ENCODE data around the gene TBC1D22A.

Gene TBC1D22A

GRCh38 chr22:47015589-47016178, 253.2 kb downstream of the TBC1D22A start:
- TF ChIP-seq, protein P1, sequence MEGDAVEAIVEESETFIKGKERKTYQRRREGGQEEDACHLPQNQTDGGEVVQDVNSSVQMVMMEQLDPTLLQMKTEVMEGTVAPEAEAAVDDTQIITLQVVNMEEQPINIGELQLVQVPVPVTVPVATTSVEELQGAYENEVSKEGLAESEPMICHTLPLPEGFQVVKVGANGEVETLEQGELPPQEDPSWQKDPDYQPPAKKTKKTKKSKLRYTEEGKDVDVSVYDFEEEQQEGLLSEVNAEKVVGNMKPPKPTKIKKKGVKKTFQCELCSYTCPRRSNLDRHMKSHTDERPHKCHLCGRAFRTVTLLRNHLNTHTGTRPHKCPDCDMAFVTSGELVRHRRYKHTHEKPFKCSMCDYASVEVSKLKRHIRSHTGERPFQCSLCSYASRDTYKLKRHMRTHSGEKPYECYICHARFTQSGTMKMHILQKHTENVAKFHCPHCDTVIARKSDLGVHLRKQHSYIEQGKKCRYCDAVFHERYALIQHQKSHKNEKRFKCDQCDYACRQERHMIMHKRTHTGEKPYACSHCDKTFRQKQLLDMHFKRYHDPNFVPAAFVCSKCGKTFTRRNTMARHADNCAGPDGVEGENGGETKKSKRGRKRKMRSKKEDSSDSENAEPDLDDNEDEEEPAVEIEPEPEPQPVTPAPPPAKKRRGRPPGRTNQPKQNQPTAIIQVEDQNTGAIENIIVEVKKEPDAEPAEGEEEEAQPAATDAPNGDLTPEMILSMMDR (IDR thresholded peaks at IDR 0.05; ENCODE audit: low read depth, low read length) = no peak
- no peak overlapping the region for H3K4me3 ChIP-seq (ENCODE audit: low read depth, low read length)

- TF ChIP-seq, protein P1 (IDR thresholded peaks at IDR 0.05; ENCODE audit: low read depth, low read length) = no peak
- no peak overlapping the region for H3K4me3 ChIP-seq (ENCODE audit: low read depth, low read length)
These were observed 254.2 kb downstream of the TBC1D22A start for GRCh38 chr22:47016631-47017030.

DNA sequence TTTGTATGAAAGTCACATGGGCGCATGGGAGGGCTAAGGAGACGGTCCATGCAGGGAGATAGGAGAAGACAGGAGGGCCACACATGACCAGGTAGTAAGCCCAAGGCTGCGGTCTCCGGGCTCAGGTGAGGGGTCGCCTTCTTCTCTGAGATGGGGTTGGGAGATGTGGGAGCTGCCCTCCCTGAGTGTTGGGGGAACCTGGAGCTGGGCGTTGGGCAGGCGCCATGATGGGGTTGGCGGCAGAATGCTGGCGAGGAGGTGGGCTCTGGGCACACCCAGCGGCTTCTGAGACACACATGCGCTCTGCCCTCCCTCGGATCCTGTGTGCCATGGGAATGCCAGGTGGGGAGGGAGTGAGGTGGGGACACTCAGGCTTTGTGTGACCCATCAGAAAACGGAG, 254.8 kb downstream of the TBC1D22A start:
- TF ChIP-seq, protein P1 (IDR thresholded peaks at IDR 0.05; ENCODE audit: low read depth, low read length) = no peak
- H3K4me3 ChIP-seq (ENCODE audit: low read depth, low read length) = no peak overlapping the region

- H3K4me3 ChIP-seq (ENCODE audit: low read depth, low read length) = no peak overlapping the region
- TF ChIP-seq, protein P1 (IDR thresholded peaks at IDR 0.05; ENCODE audit: low read depth, low read length) = no peak
These were observed 255.8 kb downstream of the TBC1D22A start for GRCh38 chr22:47018010-47018910.

GRCh38 chr22:47019012-47019790, 256.8 kb downstream of the TBC1D22A start:
- TF ChIP-seq, protein P1 (IDR thresholded peaks at IDR 0.05; ENCODE audit: low read depth, low read length) = no peak
- H3K4me3 ChIP-seq (ENCODE audit: low read depth, low read length) = no peak overlapping the region

GRCh38 chr22:47020166-47020565, 257.7 kb downstream of the TBC1D22A start:
- TF ChIP-seq, protein P1 (IDR thresholded peaks at IDR 0.05; ENCODE audit: low read depth, low read length) = no peak
- H3K4me3 ChIP-seq (ENCODE audit: low read depth, low read length) = no peak overlapping the region

Measured in WI38 (cell line).